ENCODE measurements around the gene MYLK3. TPM values are rescaled to one million over a fixed set of nuclear protein-coding genes. Genes with fewer than 3 reads are reported as not detected.

MYLK3 gene
- total RNA-seq, 4 donors from 2014 or later: not detected

- no peak overlapping the region for H3K27ac ChIP-seq
- WGBS, 2 donors (ENCODE audit: low coverage in 1 of 2): 40 to 71% methylated on average over 1 to 20 of the region's 20 CpGs
- intact Hi-C loops (cut with DNase I; ENCODE audit: low total_unique reads) (no loop called here), in situ Hi-C loops (cut with MboI; ENCODE audit: low pct_ligation_motif_present in 1 of 4, low pct_unique_long_range_greater_than_20kb in 1 of 4, low sequenced_read_pairs in 3 of 4) (no loop called here)
- no peaks in the 10 kb centered on the region for H3K27me3 ChIP-seq
- DNase-seq: no peak
- no peaks in the 10 kb centered on the region for H3K4me1 ChIP-seq
- H3K36me3 ChIP-seq: no peaks in the 10 kb centered on the region
- H3K4me3 ChIP-seq: no peak overlapping the region
- no peaks in the 10 kb centered on the region for H3K9me3 ChIP-seq
- TF ChIP-seq, protein P1, sequence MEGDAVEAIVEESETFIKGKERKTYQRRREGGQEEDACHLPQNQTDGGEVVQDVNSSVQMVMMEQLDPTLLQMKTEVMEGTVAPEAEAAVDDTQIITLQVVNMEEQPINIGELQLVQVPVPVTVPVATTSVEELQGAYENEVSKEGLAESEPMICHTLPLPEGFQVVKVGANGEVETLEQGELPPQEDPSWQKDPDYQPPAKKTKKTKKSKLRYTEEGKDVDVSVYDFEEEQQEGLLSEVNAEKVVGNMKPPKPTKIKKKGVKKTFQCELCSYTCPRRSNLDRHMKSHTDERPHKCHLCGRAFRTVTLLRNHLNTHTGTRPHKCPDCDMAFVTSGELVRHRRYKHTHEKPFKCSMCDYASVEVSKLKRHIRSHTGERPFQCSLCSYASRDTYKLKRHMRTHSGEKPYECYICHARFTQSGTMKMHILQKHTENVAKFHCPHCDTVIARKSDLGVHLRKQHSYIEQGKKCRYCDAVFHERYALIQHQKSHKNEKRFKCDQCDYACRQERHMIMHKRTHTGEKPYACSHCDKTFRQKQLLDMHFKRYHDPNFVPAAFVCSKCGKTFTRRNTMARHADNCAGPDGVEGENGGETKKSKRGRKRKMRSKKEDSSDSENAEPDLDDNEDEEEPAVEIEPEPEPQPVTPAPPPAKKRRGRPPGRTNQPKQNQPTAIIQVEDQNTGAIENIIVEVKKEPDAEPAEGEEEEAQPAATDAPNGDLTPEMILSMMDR (IDR thresholded peaks at IDR 0.05): no peak
- TF ChIP-seq POLR2AphosphoS5 (IDR thresholded peaks at IDR 0.05) (no peak), EP300 (IDR thresholded peaks at IDR 0.05; ENCODE audit: low read depth) (no peak), POLR2A (IDR thresholded peaks at IDR 0.05) (no peak)
Measured at GRCh38 chr16:46748775-46749705, 896 bp upstream of the MYLK3 start.

DNA sequence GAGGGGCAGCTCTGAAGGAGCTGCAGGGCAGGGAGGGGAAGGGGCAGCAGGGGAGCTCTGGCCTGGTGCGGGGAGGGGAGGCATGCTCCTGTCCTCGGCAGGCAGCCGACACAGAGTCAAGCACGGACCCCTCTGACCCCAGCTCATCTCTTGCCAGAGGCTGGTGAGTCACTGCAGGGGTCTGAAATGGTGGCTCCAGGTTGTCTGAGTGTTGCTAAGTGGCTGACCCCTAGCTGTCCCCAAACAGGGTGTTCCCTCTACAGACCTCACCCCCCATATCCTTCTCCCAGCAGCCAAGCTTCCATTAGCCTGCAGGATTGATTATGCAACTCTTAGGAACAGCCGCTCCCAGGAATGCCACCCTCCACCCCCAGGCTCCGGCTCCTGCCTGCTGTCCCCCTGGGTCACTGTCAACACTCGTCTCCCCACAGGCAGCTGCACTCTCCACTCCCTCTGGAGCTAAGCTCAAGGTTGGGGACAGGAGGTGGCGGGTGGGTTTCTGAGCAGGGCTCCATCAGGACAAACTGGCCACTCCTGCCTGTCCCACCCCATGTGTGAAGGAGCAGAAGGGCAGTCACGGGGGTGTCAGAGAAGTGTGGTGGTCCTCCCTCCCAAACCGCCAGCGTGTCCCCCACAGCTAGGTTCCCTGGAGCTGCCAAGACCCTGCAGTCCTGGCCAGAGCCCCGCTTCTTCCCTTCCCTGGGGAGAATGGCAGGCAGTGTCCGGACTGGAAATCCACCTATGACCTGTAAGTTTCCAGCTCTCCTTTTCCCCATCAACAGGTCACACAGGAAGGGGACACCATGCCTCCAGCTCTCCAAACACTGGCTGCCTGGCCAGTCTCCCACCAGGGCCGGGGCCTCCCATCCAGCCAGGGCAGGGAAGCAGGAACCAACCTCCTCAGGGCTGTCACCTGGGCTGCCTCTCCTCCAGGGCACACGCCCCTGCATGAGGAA lies 1.0 kb downstream of the MYLK3 start:
- 88% methylated on average over 15 of the region's 15 CpGs; no CpG with 5 or more reads in 1 of the 2 donors for WGBS, 2 donors (ENCODE audit: low coverage in 1 of 2)
- intact Hi-C loops (cut with DNase I; ENCODE audit: low total_unique reads) (no loop called here), in situ Hi-C loops (cut with MboI; ENCODE audit: low pct_ligation_motif_present in 1 of 4, low pct_unique_long_range_greater_than_20kb in 1 of 4, low sequenced_read_pairs in 3 of 4) (no loop called here)
- no peak for DNase-seq
- Histone ChIP-seq H3K27ac (no peak overlapping the region), H3K4me1 (no peaks in the 10 kb centered on the region), H3K9me3 (no peaks in the 10 kb centered on the region), H3K4me3 (no peak overlapping the region), H3K36me3 (no peaks in the 10 kb centered on the region), H3K27me3 (no peaks in the 10 kb centered on the region)
- TF ChIP-seq EP300 (IDR thresholded peaks at IDR 0.05; ENCODE audit: low read depth) (no peak), POLR2AphosphoS5 (IDR thresholded peaks at IDR 0.05) (no peak), POLR2A (IDR thresholded peaks at IDR 0.05) (no peak)
- TF ChIP-seq, protein P1 (IDR thresholded peaks at IDR 0.05): no peak

- DNase-seq: no peak
- Histone ChIP-seq H3K4me1 (no peaks in the 10 kb centered on the region), H3K4me3 (no peak overlapping the region), H3K9me3 (no peaks in the 10 kb centered on the region), H3K27ac (no peak overlapping the region), H3K27me3 (no peaks in the 10 kb centered on the region), H3K36me3 (no peaks in the 10 kb centered on the region)
- TF ChIP-seq POLR2A (IDR thresholded peaks at IDR 0.05): no peak
- TF ChIP-seq POLR2AphosphoS5 (IDR thresholded peaks at IDR 0.05): no peak
- TF ChIP-seq, protein P1 (IDR thresholded peaks at IDR 0.05): no peak
- TF ChIP-seq EP300 (IDR thresholded peaks at IDR 0.05; ENCODE audit: low read depth): no peak
- 86 to 88% methylated on average over 2 to 7 of the region's 7 CpGs for WGBS, 2 donors (ENCODE audit: low coverage in 1 of 2)
- in situ Hi-C loops (cut with MboI; ENCODE audit: low pct_ligation_motif_present in 1 of 4, low pct_unique_long_range_greater_than_20kb in 1 of 4, low sequenced_read_pairs in 3 of 4) (no loop called here), intact Hi-C loops (cut with DNase I; ENCODE audit: low total_unique reads) (no loop called here)
Measured at GRCh38 chr16:46745617-46746016, 2.5 kb downstream of the MYLK3 start.

GRCh38 chr16:46743232-46743719 lies 4.9 kb downstream of the MYLK3 start:
- intact Hi-C loops (cut with DNase I; ENCODE audit: low total_unique reads) (no loop called here), in situ Hi-C loops (cut with MboI; ENCODE audit: low pct_ligation_motif_present in 1 of 4, low pct_unique_long_range_greater_than_20kb in 1 of 4, low sequenced_read_pairs in 3 of 4) (no loop called here)
- no peak overlapping the region for H3K27ac ChIP-seq
- WGBS, 2 donors (ENCODE audit: low coverage in 1 of 2): 40 to 41% methylated on average over 3 to 10 of the region's 10 CpGs
- no peak overlapping the region for H3K4me3 ChIP-seq
- no peak for TF ChIP-seq EP300 (IDR thresholded peaks at IDR 0.05; ENCODE audit: low read depth)
- TF ChIP-seq, protein P1 (IDR thresholded peaks at IDR 0.05): no peak
- TF ChIP-seq POLR2AphosphoS5 (IDR thresholded peaks at IDR 0.05): no peak
- no peak for TF ChIP-seq POLR2A (IDR thresholded peaks at IDR 0.05)
- H3K9me3 ChIP-seq: no peaks in the 10 kb centered on the region
- no peaks in the 10 kb centered on the region for H3K4me1 ChIP-seq
- no peak for DNase-seq
- no peaks in the 10 kb centered on the region for H3K27me3 ChIP-seq
- H3K36me3 ChIP-seq: no peaks in the 10 kb centered on the region
